ENCODE results near the gene BCKDHB.

BCKDHB gene

GRCh38 chr6:80197474-80197873 is 91.0 kb downstream of the BCKDHB start:
- DNase-seq (ENCODE audit: low read depth in 2 of 2) = peak in 1 of 2 donors; percentile 80
- no peak for TF ChIP-seq CTCF (IDR thresholded peaks at IDR 0.05; ENCODE audit: low read depth, low read length)
- H3K4me3 ChIP-seq (replicated peaks in 1 of 2; ENCODE audit: low read depth in 2 of 2, low read length in 2 of 2) = no peak overlapping the region

GRCh38 chr6:80197986-80198385 is 91.5 kb downstream of the BCKDHB start:
- H3K4me3 ChIP-seq (replicated peaks in 1 of 2; ENCODE audit: low read depth in 2 of 2, low read length in 2 of 2) = no peak overlapping the region
- DNase-seq (ENCODE audit: low read depth in 2 of 2) = no peak
- TF ChIP-seq CTCF (IDR thresholded peaks at IDR 0.05; ENCODE audit: low read depth, low read length) = no peak

GRCh38 chr6:80203283-80203682 is 96.8 kb downstream of the BCKDHB start:
- TF ChIP-seq CTCF (IDR thresholded peaks at IDR 0.05; ENCODE audit: low read depth, low read length) = no peak
- no peak overlapping the region for H3K4me3 ChIP-seq (replicated peaks in 1 of 2; ENCODE audit: low read depth in 2 of 2, low read length in 2 of 2)
- DNase-seq (ENCODE audit: low read depth in 2 of 2) = no peak

GRCh38 chr6:80205404-80205803 is 98.9 kb downstream of the BCKDHB start:
- H3K4me3 ChIP-seq (replicated peaks in 1 of 2; ENCODE audit: low read depth in 2 of 2, low read length in 2 of 2) = no peak overlapping the region
- no peak for DNase-seq (ENCODE audit: low read depth in 2 of 2)
- TF ChIP-seq CTCF (IDR thresholded peaks at IDR 0.05; ENCODE audit: low read depth, low read length) = no peak

- DNase-seq (ENCODE audit: low read depth in 2 of 2) = no peak
- TF ChIP-seq CTCF (IDR thresholded peaks at IDR 0.05; ENCODE audit: low read depth, low read length) = no peak
- H3K4me3 ChIP-seq (replicated peaks in 1 of 2; ENCODE audit: low read depth in 2 of 2, low read length in 2 of 2) = no peak overlapping the region
Measured at GRCh38 chr6:80206758-80207157, 100.3 kb downstream of the BCKDHB start.

GRCh38 chr6:80209430-80209829 is 103.0 kb downstream of the BCKDHB start:
- peak in 1 of 2 donors; percentile 18 for DNase-seq (ENCODE audit: low read depth in 2 of 2)
- H3K4me3 ChIP-seq (replicated peaks in 1 of 2; ENCODE audit: low read depth in 2 of 2, low read length in 2 of 2) = no peak overlapping the region
- TF ChIP-seq CTCF (IDR thresholded peaks at IDR 0.05; ENCODE audit: low read depth, low read length) = no peak

GRCh38 chr6:80210618-80211017 is 104.1 kb downstream of the BCKDHB start:
- TF ChIP-seq CTCF (IDR thresholded peaks at IDR 0.05; ENCODE audit: low read depth, low read length) = no peak
- H3K4me3 ChIP-seq (replicated peaks in 1 of 2; ENCODE audit: low read depth in 2 of 2, low read length in 2 of 2) = no peak overlapping the region
- DNase-seq (ENCODE audit: low read depth in 2 of 2) = peak in 1 of 2 donors; percentile 76

Data from cardiac fibroblast (primary cell).